Measurements from ENCODE around the gene STRN3.

DNA sequence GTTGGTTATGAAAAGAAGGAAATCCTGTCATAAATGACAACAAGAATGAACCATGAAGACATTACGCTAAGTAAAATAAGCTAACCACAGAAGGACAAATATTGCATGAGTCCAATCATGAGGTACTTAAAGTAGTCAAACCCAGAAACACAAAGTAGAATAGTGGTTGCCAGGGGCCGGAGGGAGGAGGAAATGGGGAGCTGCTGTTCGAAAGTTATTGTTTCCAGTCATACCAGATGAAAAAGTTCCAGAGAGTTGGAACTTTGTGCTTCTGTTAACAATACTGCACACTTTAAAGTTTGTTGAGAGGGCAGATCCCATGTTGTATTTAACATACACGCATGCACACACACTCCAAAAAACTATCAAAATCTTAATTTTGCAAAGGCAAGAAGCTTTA is 82.5 kb downstream of the STRN3 start:
- no peak for TF ChIP-seq CTCF (IDR thresholded peaks at IDR 0.05)
- no peak for TF ChIP-seq POLR2A (IDR thresholded peaks at IDR 0.05)
- TF ChIP-seq POLR2AphosphoS5 (IDR thresholded peaks at IDR 0.05) = no peak
- TF ChIP-seq EP300 (IDR thresholded peaks at IDR 0.05) = no peak

Data from sigmoid colon (tissue), 4 donors.